Transverse colon (tissue), 4 donors: ENCODE results near the gene SEZ6. TPM values are rescaled to one million over a fixed set of nuclear protein-coding genes. Genes with fewer than 3 reads are reported as not detected.

Experiments
- DNase-seq: peaks from one replicate; pipeline ENCODE4 v3.0.0-alpha.2; 2019
- H3K27ac ChIP-seq, 4 donors: fragments of 200-600 bp; sonication (generic); 2 replicates each; pipeline ENCODE4 v1.5.1; 2016 to 2018; ENCODE audit warnings: inconsistent platforms in 4 of 4
- H3K27me3 ChIP-seq: fragments of 200-600 bp; sonication (generic); 2 replicates; pipeline ENCODE4 v1.5.1; 2017; ENCODE audit warnings: inconsistent platforms
- H3K36me3 ChIP-seq, 4 donors: fragments of 200-600 bp; sonication (generic); 2 replicates each; pipeline ENCODE4 v1.5.1; 2017 to 2019; ENCODE audit warnings: inconsistent platforms in 4 of 4
- H3K4me1 ChIP-seq, 4 donors: fragments of 200-600 bp; sonication (generic); 2 replicates each; pipeline ENCODE4 v1.5.1; 2017 to 2020; ENCODE audit warnings: inconsistent platforms in 4 of 4
- H3K4me3 ChIP-seq, 4 donors: fragments of 200-600 bp; sonication (generic); 1 replicate in 1 of 4; 2 replicates in 3 of 4; pipeline versions ENCODE4 v1.5.1 to v1.6.1; 2017 to 2019; ENCODE audit warnings: inconsistent platforms in 4 of 4
- H3K9me3 ChIP-seq, 2 donors: fragments of 200-600 bp; sonication (generic); 2 replicates each; pipeline ENCODE4 v1.5.1; 2017 to 2019; ENCODE audit warnings: inconsistent platforms in 2 of 2
- EP300 ChIP-seq: sonication (generic); formaldehyde crosslinking; IDR thresholded peaks from one replicate; pipeline ENCODE4 v1.6.1; 2017; ENCODE audit warnings: antibody characterized with exemption, low read depth
- POLR2A ChIP-seq: fragments of 450-650 bp; IDR thresholded peaks from one replicate; pipeline ENCODE4 v1.6.1; 2016; ENCODE audit warnings: antibody characterized with exemption, mild to moderate bottlenecking, moderate library complexity
- POLR2AphosphoS5 ChIP-seq, 3 donors: sonication (generic); formaldehyde crosslinking; IDR thresholded peaks; one replicate each; pipeline ENCODE4 v1.6.1; 2016; ENCODE audit warnings: antibody characterized with exemption in 3 of 3
- WGBS, 2 donors: methylation state at CpG; one replicate each; pipeline ENCODE4 v1.1.5; 2018; ENCODE audit warnings: low coverage in 1 of 2; 5-methylcytosine and 5-hydroxymethylcytosine counted together
- in situ Hi-C, 4 donors: fragments of 200-750 bp; cut with MboI; loops; one replicate each; pipeline versions ENCODE4 v1.15.0 to v1.15.1; 2017; ENCODE audit warnings: low sequenced_read_pairs in 3 of 4, low pct_ligation_motif_present in 1 of 4, low pct_unique_long_range_greater_than_20kb in 1 of 4
- intact Hi-C: fragments of 100-400 bp; cut with DNase I; formaldehyde crosslinking; loops from one replicate; pipeline ENCODE4 v1.15.1; 2023; ENCODE audit warnings: low total_unique reads
- total RNA-seq, 4 donors: library from RNA; depleted of rRNA; stranded (reverse); fragments of >200 nt; gene quantifications; one replicate each; pipeline ENCODE4 v1.1.0, GENCODE V29; 2016
- TF ChIP-seq, protein P1 (sequence below), 5 experiments: fragments of 200-600 bp in 3 of 5; fragments of 450-650 bp in 2 of 5; sonication (generic) in 3 of 5; IDR thresholded peaks; 1 replicate in 2 of 5; 2 replicates in 3 of 5; pipeline ENCODE4 v1.5.1; 2016 to 2017; ENCODE audit warnings: antibody characterized with exemption in 5 of 5, inconsistent platforms in 3 of 5, mild to moderate bottlenecking in 2 of 5, moderate library complexity in 1 of 5

SEZ6 gene
- total RNA-seq, 4 donors from 2014 or later = 0.14 TPM; not detected in 3

DNA sequence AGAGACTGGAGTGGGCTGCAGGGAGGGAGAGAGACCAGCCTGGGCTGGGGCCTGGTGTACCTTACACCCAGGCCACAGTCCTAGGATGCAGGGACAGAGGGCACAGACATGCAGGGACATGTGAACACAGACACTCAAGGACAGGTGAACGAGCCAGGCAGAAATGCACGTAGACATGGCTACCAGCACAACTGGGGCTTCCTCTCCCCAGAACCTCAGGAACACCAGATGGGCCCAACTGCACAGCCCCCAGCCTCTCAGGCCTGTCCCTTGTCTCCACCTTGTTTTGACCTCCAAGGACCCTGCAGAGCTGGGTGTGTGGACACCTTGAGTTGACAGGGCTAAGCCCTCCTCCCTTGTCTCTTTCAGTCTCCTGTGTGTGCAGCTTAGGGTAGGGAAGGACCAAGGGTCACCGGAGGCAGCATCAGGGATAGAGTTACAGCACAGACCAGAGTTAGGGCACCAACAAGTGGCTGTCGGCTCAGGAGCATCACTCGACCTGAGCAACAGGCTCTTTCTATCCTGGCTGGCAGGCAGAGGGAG lies 9.2 kb downstream of the SEZ6 start:
- Histone ChIP-seq H3K4me1 (peaks cover 0 to 3% (median 0%) of the 10 kb centered on the region in 4 donors), H3K9me3 (no peaks in the 10 kb centered on the region), H3K27me3 (no peaks in the 10 kb centered on the region), H3K36me3 (no peaks in the 10 kb centered on the region), H3K27ac (no peak overlapping the region), H3K4me3 (no peak overlapping the region)
- 56% methylated on average over 5 of the region's 5 CpGs; no CpG with 5 or more reads in 1 of the 2 donors for WGBS, 2 donors
- in situ Hi-C loops (no loop called here), intact Hi-C loops (no loop called here)
- TF ChIP-seq EP300 (no peak), POLR2A (no peak), POLR2AphosphoS5 (IDR thresholded peaks at IDR 0.05) (no peak)
- TF ChIP-seq, protein P1, sequence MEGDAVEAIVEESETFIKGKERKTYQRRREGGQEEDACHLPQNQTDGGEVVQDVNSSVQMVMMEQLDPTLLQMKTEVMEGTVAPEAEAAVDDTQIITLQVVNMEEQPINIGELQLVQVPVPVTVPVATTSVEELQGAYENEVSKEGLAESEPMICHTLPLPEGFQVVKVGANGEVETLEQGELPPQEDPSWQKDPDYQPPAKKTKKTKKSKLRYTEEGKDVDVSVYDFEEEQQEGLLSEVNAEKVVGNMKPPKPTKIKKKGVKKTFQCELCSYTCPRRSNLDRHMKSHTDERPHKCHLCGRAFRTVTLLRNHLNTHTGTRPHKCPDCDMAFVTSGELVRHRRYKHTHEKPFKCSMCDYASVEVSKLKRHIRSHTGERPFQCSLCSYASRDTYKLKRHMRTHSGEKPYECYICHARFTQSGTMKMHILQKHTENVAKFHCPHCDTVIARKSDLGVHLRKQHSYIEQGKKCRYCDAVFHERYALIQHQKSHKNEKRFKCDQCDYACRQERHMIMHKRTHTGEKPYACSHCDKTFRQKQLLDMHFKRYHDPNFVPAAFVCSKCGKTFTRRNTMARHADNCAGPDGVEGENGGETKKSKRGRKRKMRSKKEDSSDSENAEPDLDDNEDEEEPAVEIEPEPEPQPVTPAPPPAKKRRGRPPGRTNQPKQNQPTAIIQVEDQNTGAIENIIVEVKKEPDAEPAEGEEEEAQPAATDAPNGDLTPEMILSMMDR (IDR thresholded peaks at IDR 0.05) = no peak
- no peak for DNase-seq

GRCh38 chr17:28993645-28994426 lies 12.0 kb downstream of the SEZ6 start:
- H3K27ac ChIP-seq = no peak overlapping the region
- TF ChIP-seq EP300 (no peak), POLR2AphosphoS5 (IDR thresholded peaks at IDR 0.05) (no peak), POLR2A (no peak)
- TF ChIP-seq, protein P1 (IDR thresholded peaks at IDR 0.05) = no peak
- no peak overlapping the region for H3K4me3 ChIP-seq
- in situ Hi-C loops (no loop called here), intact Hi-C loops (no loop called here)
- peaks cover 0 to 3% (median 0%) of the 10 kb centered on the region in 4 donors for H3K4me1 ChIP-seq
- H3K27me3 ChIP-seq = no peaks in the 10 kb centered on the region
- H3K9me3 ChIP-seq = no peaks in the 10 kb centered on the region
- 85 to 100% methylated on average over 4 to 13 of the region's 13 CpGs for WGBS, 2 donors
- H3K36me3 ChIP-seq = no peaks in the 10 kb centered on the region
- no peak for DNase-seq

DNA sequence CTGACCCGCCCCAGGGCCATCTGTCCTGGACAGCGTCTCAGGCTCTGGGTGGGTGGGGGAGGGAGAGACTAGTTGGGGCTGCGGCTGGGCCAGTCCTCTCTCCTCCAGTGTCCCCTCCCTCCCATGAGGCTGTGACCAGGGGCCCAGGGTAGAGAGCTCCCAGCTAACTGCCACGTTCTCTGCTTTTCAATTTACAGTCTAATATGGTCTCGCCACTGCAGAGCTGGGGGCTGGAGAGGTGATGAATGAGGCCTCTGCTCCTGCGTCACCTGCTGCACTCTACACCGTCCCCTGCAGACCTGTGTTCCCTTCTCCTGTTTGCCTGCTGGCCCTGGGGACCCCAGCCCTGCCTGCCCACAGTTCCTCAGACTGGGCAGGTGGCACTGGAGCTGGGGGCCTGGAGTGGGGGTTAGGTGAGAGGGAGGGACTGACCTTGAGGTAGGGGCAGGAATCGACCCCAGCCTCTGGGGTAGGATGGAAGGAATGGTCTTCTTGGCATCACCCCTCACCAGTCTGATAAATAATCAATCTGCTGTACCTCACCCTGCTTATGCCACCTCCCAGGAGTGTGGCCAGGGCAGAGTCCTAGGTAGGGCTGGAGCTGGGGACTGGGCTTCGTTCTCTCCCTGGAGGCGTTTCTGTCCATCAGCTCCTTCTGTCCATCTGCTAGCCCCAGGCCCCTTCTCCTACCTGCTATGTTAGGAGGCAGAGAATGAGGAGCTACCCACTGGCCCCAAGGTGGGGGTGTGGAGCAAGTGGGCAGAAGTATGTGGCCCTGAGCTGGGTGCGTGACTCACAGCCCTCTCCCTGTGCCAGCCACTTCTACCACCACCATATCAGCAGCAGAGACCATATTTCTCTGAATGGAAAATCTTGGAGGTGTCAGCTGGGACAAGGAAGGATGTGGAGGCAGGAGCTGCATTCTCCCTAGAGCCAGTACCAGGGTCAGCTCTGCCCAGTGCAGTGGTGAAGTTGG lies 12.9 kb downstream of the SEZ6 start:
- H3K4me3 ChIP-seq = no peak overlapping the region
- H3K36me3 ChIP-seq = no peaks in the 10 kb centered on the region
- intact Hi-C loops = no loop called here
- H3K27me3 ChIP-seq = no peaks in the 10 kb centered on the region
- no peak for DNase-seq
- H3K27ac ChIP-seq = no peak overlapping the region
- H3K4me1 ChIP-seq = peaks cover 0 to 3% (median 0%) of the 10 kb centered on the region in 4 donors
- in situ Hi-C loops = no loop called here
- WGBS, 2 donors = 58 to 67% methylated on average over 3 to 10 of the region's 11 CpGs
- no peaks in the 10 kb centered on the region for H3K9me3 ChIP-seq
- TF ChIP-seq POLR2A = no peak
- TF ChIP-seq, protein P1 (IDR thresholded peaks at IDR 0.05) = no peak
- no peak for TF ChIP-seq POLR2AphosphoS5 (IDR thresholded peaks at IDR 0.05)
- TF ChIP-seq EP300 = no peak

GRCh38 chr17:28992185-28992584 lies 13.6 kb downstream of the SEZ6 start:
- Histone ChIP-seq H3K9me3 (no peaks in the 10 kb centered on the region), H3K4me1 (peaks cover 0 to 3% (median 0%) of the 10 kb centered on the region in 4 donors), H3K27me3 (no peaks in the 10 kb centered on the region), H3K36me3 (no peaks in the 10 kb centered on the region), H3K4me3 (no peak overlapping the region), H3K27ac (no peak overlapping the region)
- no peak for DNase-seq
- intact Hi-C loops (no loop called here), in situ Hi-C loops (no loop called here)
- TF ChIP-seq POLR2A = no peak
- TF ChIP-seq EP300 = no peak
- TF ChIP-seq, protein P1 (IDR thresholded peaks at IDR 0.05) = no peak
- no peak for TF ChIP-seq POLR2AphosphoS5 (IDR thresholded peaks at IDR 0.05)
- 67% methylated on average over 7 of the region's 7 CpGs; no CpG with 5 or more reads in 1 of the 2 donors for WGBS, 2 donors
